T-helper 22 cell (primary cell): ENCODE measurements around the gene MPG.

Experiments used
- DNase-seq: peaks from one replicate; pipeline ENCODE4 v3.0.0-alpha.2; 2020; ENCODE audit warnings: low read depth

The MPG gene

GRCh38 chr16:50769-51591 is 27.0 kb upstream of the MPG start:
- DNase-seq: no peak

DNA sequence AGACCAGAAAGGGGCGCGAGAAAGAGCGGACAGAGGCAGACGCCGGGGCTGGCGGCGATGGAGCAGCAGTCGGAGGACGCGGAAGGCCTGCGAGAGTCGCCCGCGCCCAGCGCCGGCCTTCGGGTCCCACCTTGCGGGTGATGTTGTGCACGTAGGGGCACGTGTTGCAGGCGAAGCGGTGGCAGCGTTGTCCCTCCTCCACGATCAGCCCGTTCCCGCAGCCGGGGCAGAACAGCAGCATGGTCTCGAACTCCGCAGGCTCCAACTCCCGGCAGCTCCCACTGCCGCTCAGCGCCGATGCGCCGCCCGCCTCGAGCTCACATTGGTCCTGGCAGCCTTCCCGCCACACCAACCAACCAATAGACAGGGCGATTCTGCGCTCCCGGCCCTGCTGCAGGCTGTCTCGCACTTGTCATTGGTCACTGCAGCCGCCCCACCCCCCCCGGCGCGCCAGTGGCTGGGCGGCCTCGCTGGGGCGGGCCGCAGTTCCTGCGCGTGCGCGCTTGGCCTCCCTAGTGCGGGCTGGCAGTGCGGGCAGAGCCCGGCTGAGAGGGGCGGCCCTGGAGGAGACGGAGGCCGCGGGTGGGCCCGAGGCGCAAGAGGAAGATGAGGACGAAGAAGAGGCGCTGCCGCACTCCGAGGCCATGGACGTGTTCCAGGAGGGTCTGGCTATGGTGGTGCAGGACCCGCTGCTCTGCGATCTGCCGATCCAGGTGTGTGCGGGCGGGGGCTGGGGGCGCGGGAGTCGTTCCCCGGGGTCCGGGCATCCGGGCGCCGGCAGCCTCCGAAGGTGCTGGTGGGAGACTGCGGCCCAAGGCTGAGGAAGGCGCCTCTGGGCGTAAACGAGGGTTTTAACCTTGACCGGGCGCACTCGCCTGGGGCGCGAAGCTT is 24.4 kb upstream of the MPG start, which contains the start of the genes POLR3K and SNRNP25:
TSS of gene POLR3K (minus strand) at position 263 of the 891 bp plus-strand sequence. CDS start at position 241, 22 bp downstream.
TSS of gene SNRNP25 (plus strand) at position 483 of the 891 bp plus-strand sequence. CDS start at position 672, 189 bp downstream.
- peak; percentile 97 for DNase-seq

DNA sequence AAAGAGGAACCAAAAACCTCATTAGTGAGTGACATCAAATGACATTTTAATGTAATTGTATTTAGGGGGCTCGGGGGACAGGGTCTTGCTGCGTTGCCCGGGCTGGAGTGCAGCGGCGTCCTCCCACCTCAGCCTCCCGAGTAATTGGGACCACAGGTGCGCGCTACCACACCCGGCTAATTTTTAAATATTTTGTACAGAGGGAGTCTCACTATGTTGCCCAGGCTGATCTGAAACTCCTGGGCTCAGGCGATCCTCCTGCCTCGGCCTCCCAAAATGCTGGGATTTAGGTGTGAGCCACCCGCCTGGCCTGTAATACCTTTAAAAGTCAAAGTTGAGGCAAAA is 23.8 kb upstream of the MPG start:
- no peak for DNase-seq

- no peak for DNase-seq
Observed at GRCh38 chr16:55571-56136, 22.4 kb upstream of the MPG start.

- no peak for DNase-seq
Observed at GRCh38 chr16:56231-56927, 21.6 kb upstream of the MPG start.

- no peak for DNase-seq
Observed at GRCh38 chr16:57711-58110, 20.3 kb upstream of the MPG start.

DNA sequence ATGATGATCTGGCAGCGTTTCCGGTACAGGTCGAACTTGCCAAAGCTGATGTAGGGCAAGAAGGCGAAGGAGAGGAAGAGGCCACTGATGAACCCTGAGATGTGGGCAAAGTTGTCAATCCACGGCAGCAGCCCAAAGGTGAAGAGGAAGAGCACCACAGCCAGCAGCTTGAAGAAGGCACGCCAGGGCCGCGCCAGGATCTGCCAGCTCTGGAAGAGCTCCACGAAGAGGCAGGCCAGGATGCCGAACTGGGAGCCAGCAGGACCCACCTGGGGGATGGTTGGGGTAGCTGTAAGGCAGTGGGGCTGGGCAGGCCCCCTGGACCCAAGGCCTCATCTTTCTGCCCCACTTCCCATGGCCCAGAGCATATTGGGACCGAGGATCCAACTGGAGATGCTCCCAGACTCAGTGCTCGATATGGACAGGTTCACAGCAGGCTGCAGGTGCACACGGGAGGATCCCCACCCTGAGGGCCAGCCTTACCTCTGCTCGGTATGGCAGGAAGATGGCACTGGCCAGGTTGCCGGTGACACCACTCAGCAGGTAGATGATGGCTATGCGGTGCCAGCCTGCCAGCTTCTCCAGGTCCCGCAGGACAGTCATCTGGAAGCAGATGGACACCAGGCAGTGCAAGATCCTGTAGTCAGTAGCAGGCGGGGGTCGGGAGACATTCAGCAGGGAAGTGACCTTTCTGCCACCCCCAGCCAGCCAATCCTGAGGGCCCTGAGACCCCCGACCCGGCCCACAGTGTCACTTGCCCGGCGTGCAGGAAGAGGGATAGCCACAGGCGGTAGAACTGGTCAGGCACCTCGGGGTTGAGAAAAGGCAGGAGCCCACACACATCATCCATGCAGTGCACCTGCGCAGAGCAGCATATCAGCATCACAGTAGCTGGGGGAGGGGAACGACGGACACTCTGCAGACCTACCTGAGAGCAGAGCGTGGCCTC is 19.3 kb upstream of the MPG start:
- no peak for DNase-seq

GRCh38 chr16:59440-60059 is 18.5 kb upstream of the MPG start:
- DNase-seq: no peak

- DNase-seq: no peak
Observed at GRCh38 chr16:60166-60565, 17.9 kb upstream of the MPG start.

DNA sequence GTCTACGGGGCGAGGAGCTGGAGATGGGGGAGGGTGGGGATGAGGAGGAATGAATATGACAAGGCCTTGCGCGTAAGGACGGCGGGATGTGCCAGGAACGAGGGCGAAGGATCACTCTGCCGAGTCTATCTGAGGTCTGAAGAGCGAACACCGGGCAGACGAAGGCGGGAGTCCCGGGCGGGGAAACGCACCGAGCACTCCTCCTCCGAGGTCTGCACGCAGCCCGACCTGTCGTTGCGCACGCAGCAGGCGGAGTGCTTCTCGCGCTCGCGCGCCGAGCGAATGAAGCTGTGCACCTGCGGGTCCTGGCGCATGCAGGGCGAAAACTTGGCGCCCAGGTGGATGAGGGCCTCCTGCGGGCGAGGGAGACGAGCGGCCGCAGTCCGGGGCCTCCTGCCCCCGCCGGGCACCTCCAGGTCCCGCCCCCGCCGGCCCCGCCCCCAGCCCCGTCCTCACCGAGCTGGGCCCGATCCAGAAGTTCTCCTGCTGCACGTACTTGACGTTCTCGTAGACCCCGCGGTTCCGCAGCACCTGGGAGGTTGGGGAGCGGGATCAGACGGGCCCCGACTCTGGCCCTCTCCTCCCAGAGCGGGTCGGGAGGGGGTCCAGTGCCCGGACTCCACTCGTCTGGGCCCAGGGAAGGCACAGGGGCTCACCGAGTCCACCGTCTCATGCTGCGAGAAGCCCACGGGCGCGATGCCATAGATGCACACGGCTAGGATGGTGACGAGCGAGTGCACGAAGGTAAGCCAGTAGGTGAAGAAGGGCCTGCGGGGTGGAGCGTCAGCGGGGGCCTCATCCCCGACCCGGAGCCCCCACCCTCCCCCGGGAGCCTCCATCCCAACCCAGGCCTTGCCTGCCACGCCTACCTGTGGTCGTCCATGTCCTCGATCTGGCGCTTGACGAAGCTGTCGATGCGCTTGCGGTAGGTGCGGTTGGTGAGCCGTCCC is 16.8 kb upstream of the MPG start:
- no peak for DNase-seq

DNA sequence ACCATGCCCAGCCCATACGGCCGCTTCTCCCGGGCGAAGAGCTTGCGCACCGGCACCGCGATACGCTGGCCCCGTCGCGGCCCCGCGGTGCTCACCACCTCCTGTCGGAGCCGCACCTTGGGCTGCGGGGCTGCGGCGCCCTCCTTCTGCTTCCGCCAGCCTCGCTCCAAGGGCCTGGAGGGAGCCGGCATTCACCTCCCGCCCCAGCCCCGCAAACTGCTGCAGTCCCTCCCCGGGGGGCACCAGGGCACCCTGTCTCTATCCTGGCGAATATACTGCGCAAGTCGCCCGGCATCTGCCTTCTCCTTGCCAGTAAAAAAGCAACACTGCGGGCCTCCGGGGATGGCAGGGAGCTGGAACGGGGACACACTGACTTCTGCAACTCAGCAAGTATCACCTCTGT is 16.1 kb upstream of the MPG start:
- DNase-seq: no peak

GRCh38 chr16:62283-62967 is 15.6 kb upstream of the MPG start:
- DNase-seq: no peak

GRCh38 chr16:62968-63391 is 15.0 kb upstream of the MPG start:
- no peak for DNase-seq

GRCh38 chr16:63466-63865 is 14.6 kb upstream of the MPG start:
- DNase-seq: no peak

DNA sequence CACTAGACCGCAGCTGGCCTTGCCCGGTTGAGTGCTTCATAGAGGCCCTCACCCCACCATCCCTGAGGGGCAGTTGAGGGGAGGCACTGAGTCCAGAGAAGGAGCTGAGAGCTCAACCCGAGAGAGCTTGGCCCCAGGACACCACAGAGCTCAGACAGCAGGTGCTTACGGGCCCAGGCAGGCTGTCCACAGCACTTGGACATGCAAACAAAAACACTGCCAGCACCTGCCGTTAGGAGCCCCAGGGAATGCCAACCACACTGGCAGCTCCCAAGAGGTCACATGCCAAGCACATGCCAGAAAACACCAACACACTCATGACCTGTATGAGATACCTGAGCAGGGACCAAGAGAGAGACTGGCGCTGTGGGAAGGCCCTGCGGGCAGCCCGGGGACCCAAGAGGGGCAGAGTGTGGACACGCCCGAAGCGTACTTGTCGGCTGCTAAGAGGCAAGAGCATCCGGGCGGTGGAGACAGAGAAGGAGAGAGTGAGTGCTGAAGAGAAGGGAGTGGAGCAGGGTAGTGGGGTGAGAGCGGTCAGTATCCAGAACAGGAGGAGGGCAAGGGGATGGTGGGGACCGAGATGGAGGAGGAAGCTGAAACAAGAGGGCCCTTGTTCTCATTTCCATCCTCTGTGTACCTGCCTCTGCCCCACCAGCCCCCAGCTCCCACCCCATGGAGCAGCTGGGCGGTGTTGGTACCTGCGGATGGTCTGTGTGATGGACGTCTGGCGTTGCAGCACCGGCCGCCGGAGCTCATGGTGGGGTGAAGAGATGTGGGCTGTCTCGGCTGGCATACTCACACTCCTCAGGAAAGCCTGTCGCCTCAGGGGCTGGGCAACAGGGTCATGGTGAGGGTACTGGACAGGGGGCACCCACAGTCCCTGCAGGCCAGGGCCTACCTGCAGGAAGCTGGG is 13.8 kb upstream of the MPG start:
- DNase-seq: no peak

- no peak for DNase-seq
Observed at GRCh38 chr16:64914-65255, 13.1 kb upstream of the MPG start.

GRCh38 chr16:65745-66144 is 12.3 kb upstream of the MPG start:
- peak; percentile 49 for DNase-seq
